Measurements from ENCODE around the gene UQCR10.

DNA sequence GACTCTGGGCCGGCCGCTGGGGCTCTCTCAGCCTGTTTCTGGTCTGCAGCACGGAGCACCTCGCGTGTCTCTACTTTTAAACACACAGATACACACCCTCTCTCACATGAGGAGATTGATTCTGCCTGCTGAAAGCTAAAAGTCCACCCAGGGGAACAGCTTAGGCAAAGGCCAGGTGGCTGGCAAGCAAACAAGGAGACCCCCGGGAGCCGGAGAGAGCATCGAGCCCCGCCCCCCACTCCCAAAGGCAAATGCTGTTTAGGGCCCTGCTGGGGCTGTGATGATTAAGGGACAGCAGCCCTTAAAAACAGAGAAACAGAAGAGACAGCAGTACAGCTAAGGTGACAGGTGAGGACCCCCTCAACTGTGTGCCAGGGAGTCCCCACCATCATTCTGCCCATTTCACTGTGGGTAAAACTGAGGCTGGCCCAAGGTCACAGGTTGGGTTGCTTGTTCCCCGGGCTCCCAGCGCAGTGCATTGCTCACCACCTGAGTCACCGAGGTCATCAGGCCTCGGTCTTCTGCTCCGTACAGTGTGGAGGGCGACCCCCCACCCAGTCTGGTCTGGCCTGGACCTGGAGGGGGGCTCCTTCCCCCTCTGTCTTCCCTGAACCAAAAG is 40.5 kb upstream of the UQCR10 start:
- TF ChIP-seq, protein P1, sequence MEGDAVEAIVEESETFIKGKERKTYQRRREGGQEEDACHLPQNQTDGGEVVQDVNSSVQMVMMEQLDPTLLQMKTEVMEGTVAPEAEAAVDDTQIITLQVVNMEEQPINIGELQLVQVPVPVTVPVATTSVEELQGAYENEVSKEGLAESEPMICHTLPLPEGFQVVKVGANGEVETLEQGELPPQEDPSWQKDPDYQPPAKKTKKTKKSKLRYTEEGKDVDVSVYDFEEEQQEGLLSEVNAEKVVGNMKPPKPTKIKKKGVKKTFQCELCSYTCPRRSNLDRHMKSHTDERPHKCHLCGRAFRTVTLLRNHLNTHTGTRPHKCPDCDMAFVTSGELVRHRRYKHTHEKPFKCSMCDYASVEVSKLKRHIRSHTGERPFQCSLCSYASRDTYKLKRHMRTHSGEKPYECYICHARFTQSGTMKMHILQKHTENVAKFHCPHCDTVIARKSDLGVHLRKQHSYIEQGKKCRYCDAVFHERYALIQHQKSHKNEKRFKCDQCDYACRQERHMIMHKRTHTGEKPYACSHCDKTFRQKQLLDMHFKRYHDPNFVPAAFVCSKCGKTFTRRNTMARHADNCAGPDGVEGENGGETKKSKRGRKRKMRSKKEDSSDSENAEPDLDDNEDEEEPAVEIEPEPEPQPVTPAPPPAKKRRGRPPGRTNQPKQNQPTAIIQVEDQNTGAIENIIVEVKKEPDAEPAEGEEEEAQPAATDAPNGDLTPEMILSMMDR (tag by site-specific recombination; IDR thresholded peaks at IDR 0.05), result no peak
- TF ChIP-seq SETDB1 (IDR thresholded peaks at IDR 0.05; ENCODE audit: insufficient read length, low read length) (no peak), ZNF366 (tag by site-specific recombination; conservative IDR thresholded peaks at IDR 0.05) (no peak), ZNF24 (tag by site-specific recombination; IDR thresholded peaks at IDR 0.05) (0 out of 2 replicates have a peak, but pooled peaks have one; percentile 23)
- TF ChIP-seq, protein P2, sequence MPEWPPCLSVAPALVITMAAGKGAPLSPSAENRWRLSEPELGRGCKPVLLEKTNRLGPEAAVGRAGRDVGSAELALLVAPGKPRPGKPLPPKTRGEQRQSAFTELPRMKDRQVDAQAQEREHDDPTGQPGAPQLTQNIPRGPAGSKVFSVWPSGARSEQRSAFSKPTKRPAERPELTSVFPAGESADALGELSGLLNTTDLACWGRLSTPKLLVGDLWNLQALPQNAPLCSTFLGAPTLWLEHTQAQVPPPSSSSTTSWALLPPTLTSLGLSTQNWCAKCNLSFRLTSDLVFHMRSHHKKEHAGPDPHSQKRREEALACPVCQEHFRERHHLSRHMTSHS (tag by site-specific recombination; IDR thresholded peaks at IDR 0.05), result no peak
- TF ChIP-seq, protein P3, sequence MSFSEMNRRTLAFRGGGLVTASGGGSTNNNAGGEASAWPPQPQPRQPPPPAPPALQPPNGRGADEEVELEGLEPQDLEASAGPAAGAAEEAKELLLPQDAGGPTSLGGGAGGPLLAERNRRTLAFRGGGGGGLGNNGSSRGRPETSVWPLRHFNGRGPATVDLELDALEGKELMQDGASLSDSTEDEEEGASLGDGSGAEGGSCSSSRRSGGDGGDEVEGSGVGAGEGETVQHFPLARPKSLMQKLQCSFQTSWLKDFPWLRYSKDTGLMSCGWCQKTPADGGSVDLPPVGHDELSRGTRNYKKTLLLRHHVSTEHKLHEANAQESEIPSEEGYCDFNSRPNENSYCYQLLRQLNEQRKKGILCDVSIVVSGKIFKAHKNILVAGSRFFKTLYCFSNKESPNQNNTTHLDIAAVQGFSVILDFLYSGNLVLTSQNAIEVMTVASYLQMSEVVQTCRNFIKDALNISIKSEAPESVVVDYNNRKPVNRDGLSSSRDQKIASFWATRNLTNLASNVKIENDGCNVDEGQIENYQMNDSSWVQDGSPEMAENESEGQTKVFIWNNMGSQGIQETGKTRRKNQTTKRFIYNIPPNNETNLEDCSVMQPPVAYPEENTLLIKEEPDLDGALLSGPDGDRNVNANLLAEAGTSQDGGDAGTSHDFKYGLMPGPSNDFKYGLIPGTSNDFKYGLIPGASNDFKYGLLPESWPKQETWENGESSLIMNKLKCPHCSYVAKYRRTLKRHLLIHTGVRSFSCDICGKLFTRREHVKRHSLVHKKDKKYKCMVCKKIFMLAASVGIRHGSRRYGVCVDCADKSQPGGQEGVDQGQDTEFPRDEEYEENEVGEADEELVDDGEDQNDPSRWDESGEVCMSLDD (tag by site-specific recombination; IDR thresholded peaks at IDR 0.05), result no peak
- TF ChIP-seq, protein P4, sequence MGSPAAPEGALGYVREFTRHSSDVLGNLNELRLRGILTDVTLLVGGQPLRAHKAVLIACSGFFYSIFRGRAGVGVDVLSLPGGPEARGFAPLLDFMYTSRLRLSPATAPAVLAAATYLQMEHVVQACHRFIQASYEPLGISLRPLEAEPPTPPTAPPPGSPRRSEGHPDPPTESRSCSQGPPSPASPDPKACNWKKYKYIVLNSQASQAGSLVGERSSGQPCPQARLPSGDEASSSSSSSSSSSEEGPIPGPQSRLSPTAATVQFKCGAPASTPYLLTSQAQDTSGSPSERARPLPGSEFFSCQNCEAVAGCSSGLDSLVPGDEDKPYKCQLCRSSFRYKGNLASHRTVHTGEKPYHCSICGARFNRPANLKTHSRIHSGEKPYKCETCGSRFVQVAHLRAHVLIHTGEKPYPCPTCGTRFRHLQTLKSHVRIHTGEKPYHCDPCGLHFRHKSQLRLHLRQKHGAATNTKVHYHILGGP (tag by site-specific recombination; IDR thresholded peaks at IDR 0.05), result no peak

All from HEK293 (cell line).